OCI-LY3 (cell line): ENCODE results near the gene ACSBG1.

ENCODE experiments used
- EZH2phosphoT487 ChIP-seq: fragments of 200-600 bp; shearing (Covaris generic); IDR thresholded peaks from 2 replicates; pipeline ENCODE4 v1.6.1; 2018; ENCODE audit warnings: antibody characterized with exemption, mixed run types, low read depth
- TF ChIP-seq, protein P1 (sequence below): fragments of 200-600, 300-600 bp; sonication (generic); IDR thresholded peaks from 2 replicates; pipeline ENCODE4 v1.5.1; 2014; ENCODE audit warnings: antibody characterized with exemption, low read length, low read depth

DNA sequence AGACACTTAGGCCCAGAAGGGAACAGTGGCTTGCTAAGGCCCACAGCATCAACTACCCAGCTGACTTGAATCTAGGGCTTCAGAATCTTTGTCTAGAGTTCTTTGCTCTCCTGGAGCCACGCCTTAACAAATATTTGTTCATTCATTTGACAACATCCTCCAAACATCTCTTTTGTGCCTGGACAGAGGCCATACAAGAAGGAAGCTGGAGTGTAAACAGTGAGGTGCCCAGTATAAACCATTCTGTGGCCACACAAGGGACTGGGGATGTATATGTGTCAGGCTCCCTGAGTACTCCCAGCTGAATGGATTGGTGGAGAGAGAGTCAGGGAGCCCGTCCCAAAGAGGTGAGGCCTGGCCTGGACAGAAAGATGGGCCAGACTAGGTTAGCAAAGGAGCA, 106.5 kb downstream of the ACSBG1 start:
- TF ChIP-seq, protein P1, sequence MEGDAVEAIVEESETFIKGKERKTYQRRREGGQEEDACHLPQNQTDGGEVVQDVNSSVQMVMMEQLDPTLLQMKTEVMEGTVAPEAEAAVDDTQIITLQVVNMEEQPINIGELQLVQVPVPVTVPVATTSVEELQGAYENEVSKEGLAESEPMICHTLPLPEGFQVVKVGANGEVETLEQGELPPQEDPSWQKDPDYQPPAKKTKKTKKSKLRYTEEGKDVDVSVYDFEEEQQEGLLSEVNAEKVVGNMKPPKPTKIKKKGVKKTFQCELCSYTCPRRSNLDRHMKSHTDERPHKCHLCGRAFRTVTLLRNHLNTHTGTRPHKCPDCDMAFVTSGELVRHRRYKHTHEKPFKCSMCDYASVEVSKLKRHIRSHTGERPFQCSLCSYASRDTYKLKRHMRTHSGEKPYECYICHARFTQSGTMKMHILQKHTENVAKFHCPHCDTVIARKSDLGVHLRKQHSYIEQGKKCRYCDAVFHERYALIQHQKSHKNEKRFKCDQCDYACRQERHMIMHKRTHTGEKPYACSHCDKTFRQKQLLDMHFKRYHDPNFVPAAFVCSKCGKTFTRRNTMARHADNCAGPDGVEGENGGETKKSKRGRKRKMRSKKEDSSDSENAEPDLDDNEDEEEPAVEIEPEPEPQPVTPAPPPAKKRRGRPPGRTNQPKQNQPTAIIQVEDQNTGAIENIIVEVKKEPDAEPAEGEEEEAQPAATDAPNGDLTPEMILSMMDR: no peak
- no peak for TF ChIP-seq EZH2phosphoT487
